Gastroesophageal sphincter (tissue), 3 donors: ENCODE results near the gene PTP4A2.

Experiments used
- EP300 ChIP-seq: sonication (generic); formaldehyde crosslinking; IDR thresholded peaks from one replicate; pipeline ENCODE4 v1.6.1; 2017; ENCODE audit warnings: antibody characterized with exemption, mild to moderate bottlenecking
- TF ChIP-seq, protein P1 (sequence below), 4 experiments: fragments of 200-600 bp in 2 of 4; fragments of 450-650 bp in 2 of 4; sonication (generic) in 1 of 4; IDR thresholded peaks; one replicate each; pipeline ENCODE4 v1.5.1; 2017 to 2019; ENCODE audit warnings: antibody characterized with exemption in 4 of 4, mild to moderate bottlenecking in 2 of 4, moderate library complexity in 2 of 4

DNA sequence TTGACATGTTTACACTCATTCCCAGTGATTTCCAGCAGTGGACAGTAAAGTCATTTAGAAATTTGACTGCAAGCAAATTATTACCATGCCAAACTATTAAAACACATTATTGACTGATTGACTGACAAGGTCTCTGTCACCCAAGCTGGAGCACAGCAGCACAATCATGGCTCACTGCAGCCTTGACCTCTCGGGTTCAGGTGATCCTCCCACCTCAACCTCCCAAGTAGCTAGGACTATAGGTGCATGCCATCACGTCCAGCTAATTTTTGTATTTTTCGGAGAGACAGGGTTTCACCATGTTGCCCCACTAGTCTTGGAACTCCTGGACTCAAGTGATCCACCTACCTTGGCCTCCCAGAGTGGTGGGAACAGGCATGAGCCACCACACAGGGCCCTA is 24.2 kb downstream of the PTP4A2 start:
- no peak for TF ChIP-seq EP300
- TF ChIP-seq, protein P1, sequence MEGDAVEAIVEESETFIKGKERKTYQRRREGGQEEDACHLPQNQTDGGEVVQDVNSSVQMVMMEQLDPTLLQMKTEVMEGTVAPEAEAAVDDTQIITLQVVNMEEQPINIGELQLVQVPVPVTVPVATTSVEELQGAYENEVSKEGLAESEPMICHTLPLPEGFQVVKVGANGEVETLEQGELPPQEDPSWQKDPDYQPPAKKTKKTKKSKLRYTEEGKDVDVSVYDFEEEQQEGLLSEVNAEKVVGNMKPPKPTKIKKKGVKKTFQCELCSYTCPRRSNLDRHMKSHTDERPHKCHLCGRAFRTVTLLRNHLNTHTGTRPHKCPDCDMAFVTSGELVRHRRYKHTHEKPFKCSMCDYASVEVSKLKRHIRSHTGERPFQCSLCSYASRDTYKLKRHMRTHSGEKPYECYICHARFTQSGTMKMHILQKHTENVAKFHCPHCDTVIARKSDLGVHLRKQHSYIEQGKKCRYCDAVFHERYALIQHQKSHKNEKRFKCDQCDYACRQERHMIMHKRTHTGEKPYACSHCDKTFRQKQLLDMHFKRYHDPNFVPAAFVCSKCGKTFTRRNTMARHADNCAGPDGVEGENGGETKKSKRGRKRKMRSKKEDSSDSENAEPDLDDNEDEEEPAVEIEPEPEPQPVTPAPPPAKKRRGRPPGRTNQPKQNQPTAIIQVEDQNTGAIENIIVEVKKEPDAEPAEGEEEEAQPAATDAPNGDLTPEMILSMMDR (IDR thresholded peaks at IDR 0.05) = no peak
